ENCODE measurements around the gene GALNTL6. TPM values are rescaled to one million over a fixed set of nuclear protein-coding genes. Genes with fewer than 3 reads are reported as not detected.

The GALNTL6 gene
- total RNA-seq, 8 experiments from 2014 or later = 2.4 to 22.2 (median 14.2) TPM

- ATAC-seq (replicated peaks in 6 of 8) = no peak
- Histone ChIP-seq H3K4me1 (replicated peaks in 1 of 2) (no peaks in the 10 kb centered on the region), H3K27ac (no peak overlapping the region), H3K4me3 (no peak overlapping the region)
- 33 to 100% (median 81%) methylated on average over 1 of the region's 1 CpG; no CpG with 5 or more reads in 2 of the 10 experiments for WGBS, 10 experiments
- in situ Hi-C loops (cut with MboI; ENCODE audit: low pct_unique_long_range_greater_than_20kb in 2 of 9, low sequenced_read_pairs in 9 of 9, unreplicated experiment in 9 of 9) = no loop called here
Measured at GRCh38 chr4:172105918-172106317, 292.7 kb downstream of the GALNTL6 start.

- no peak overlapping the region for H3K4me3 ChIP-seq
- no peak for ATAC-seq (replicated peaks in 6 of 8)
- H3K27ac ChIP-seq = no peak overlapping the region
- in situ Hi-C loops (cut with MboI; ENCODE audit: low pct_unique_long_range_greater_than_20kb in 2 of 9, low sequenced_read_pairs in 9 of 9, unreplicated experiment in 9 of 9) = no loop called here
- no peaks in the 10 kb centered on the region for H3K4me1 ChIP-seq (replicated peaks in 1 of 2)
Measured at GRCh38 chr4:172109466-172109865, 296.3 kb downstream of the GALNTL6 start.

GRCh38 chr4:172124656-172125308 is 311.6 kb downstream of the GALNTL6 start:
- in situ Hi-C loops (cut with MboI; ENCODE audit: low pct_unique_long_range_greater_than_20kb in 2 of 9, low sequenced_read_pairs in 9 of 9, unreplicated experiment in 9 of 9) = no loop called here
- Histone ChIP-seq H3K4me3 (no peak overlapping the region), H3K4me1 (replicated peaks in 1 of 2) (no peaks in the 10 kb centered on the region), H3K27ac (no peak overlapping the region)
- no peak for ATAC-seq (replicated peaks in 6 of 8)
- 20 to 100% (median 100%) methylated on average over 1 of the region's 1 CpG for WGBS, 10 experiments

- ATAC-seq (replicated peaks in 6 of 8) = no peak
- H3K4me3 ChIP-seq = no peak overlapping the region
- in situ Hi-C loops (cut with MboI; ENCODE audit: low pct_unique_long_range_greater_than_20kb in 2 of 9, low sequenced_read_pairs in 9 of 9, unreplicated experiment in 9 of 9) = no loop called here
- no peaks in the 10 kb centered on the region for H3K4me1 ChIP-seq (replicated peaks in 1 of 2)
- H3K27ac ChIP-seq = no peak overlapping the region
Measured at GRCh38 chr4:172125443-172125842, 312.2 kb downstream of the GALNTL6 start.

GRCh38 chr4:172127168-172127567 is 314.0 kb downstream of the GALNTL6 start:
- 93 to 100% (median 100%) methylated on average over 1 to 4 of the region's 4 CpGs; no CpG with 5 or more reads in 6 of the 10 experiments for whole genome bisulfite sequencing, 10 experiments
- Histone ChIP-seq H3K4me1 (replicated peaks in 1 of 2) (no peaks in the 10 kb centered on the region), H3K4me3 (no peak overlapping the region), H3K27ac (no peak overlapping the region)
- no peak for ATAC-seq (replicated peaks in 6 of 8)
- in situ Hi-C loops (cut with MboI; ENCODE audit: low pct_unique_long_range_greater_than_20kb in 2 of 9, low sequenced_read_pairs in 9 of 9, unreplicated experiment in 9 of 9) = no loop called here

GRCh38 chr4:172129593-172129992 is 316.4 kb downstream of the GALNTL6 start:
- in situ Hi-C loops (cut with MboI; ENCODE audit: low pct_unique_long_range_greater_than_20kb in 2 of 9, low sequenced_read_pairs in 9 of 9, unreplicated experiment in 9 of 9) = no loop called here
- Histone ChIP-seq H3K4me1 (replicated peaks in 1 of 2) (no peaks in the 10 kb centered on the region), H3K27ac (no peak overlapping the region), H3K4me3 (no peak overlapping the region)
- 0 to 100% (median 79%) methylated on average over 1 of the region's 1 CpG; no CpG with 5 or more reads in 2 of the 10 experiments for WGBS, 10 experiments
- no peak for ATAC-seq (replicated peaks in 6 of 8)

- H3K4me1 ChIP-seq (replicated peaks in 1 of 2) = no peaks in the 10 kb centered on the region
- ATAC-seq (replicated peaks in 6 of 8) = no peak
- 0 to 100% (median 92%) methylated on average over 1 to 2 of the region's 2 CpGs for WGBS, 10 experiments
- H3K4me3 ChIP-seq = no peak overlapping the region
- in situ Hi-C loops (cut with MboI; ENCODE audit: low pct_unique_long_range_greater_than_20kb in 2 of 9, low sequenced_read_pairs in 9 of 9, unreplicated experiment in 9 of 9) = no loop called here
- no peak overlapping the region for H3K27ac ChIP-seq
Measured at GRCh38 chr4:172134521-172134920, 321.3 kb downstream of the GALNTL6 start.

- WGBS, 10 experiments = 45 to 100% (median 76%) methylated on average over 1 to 2 of the region's 2 CpGs; no CpG with 5 or more reads in 2 of the 10 experiments
- ATAC-seq (replicated peaks in 6 of 8) = no peak
Measured at GRCh38 chr4:172141025-172141424, 327.8 kb downstream of the GALNTL6 start.

GRCh38 chr4:172142281-172142741 is 329.1 kb downstream of the GALNTL6 start:
- in situ Hi-C loops (cut with MboI; ENCODE audit: low pct_unique_long_range_greater_than_20kb in 2 of 9, low sequenced_read_pairs in 9 of 9, unreplicated experiment in 9 of 9) = no loop called here
- Histone ChIP-seq H3K4me1 (replicated peaks in 1 of 2) (peaks cover 0 to 6% of the 10 kb centered on the region in 2 donors), H3K27ac (no peak overlapping the region), H3K4me3 (no peak overlapping the region)
- WGBS, 10 experiments = 0 to 100% (median 69%) methylated on average over 1 to 2 of the region's 2 CpGs; no CpG with 5 or more reads in 1 of the 10 experiments
- peak in 2 of 8 experiments; percentile 20 to 45 for ATAC-seq (replicated peaks in 6 of 8)

More at GRCh38 chr4:172141025-172141424, 327.8 kb downstream of the GALNTL6 start:
- Histone ChIP-seq H3K27ac (no peak overlapping the region), H3K4me1 (replicated peaks in 1 of 2) (peaks cover 0 to 6% of the 10 kb centered on the region in 2 donors), H3K4me3 (no peak overlapping the region)
- in situ Hi-C loops (cut with MboI; ENCODE audit: low pct_unique_long_range_greater_than_20kb in 2 of 9, low sequenced_read_pairs in 9 of 9, unreplicated experiment in 9 of 9) = no loop called here

- in situ Hi-C loops (cut with MboI; ENCODE audit: low pct_unique_long_range_greater_than_20kb in 2 of 9, low sequenced_read_pairs in 9 of 9, unreplicated experiment in 9 of 9) = no loop called here
- H3K4me3 ChIP-seq = no peak overlapping the region
- peaks cover 0 to 15% of the 10 kb centered on the region in 2 donors for H3K4me1 ChIP-seq (replicated peaks in 1 of 2)
- WGBS, 10 experiments = 48 to 100% (median 85%) methylated on average over 2 to 3 of the region's 3 CpGs
- H3K27ac ChIP-seq = no peak overlapping the region
- no peak for ATAC-seq (replicated peaks in 6 of 8)
Measured at GRCh38 chr4:172143605-172144314, 330.6 kb downstream of the GALNTL6 start.

GRCh38 chr4:172147687-172148086 is 334.5 kb downstream of the GALNTL6 start:
- Histone ChIP-seq H3K27ac (no peak overlapping the region), H3K4me3 (no peak overlapping the region), H3K4me1 (replicated peaks in 1 of 2) (peaks cover 0 to 13% of the 10 kb centered on the region in 2 donors)
- WGBS, 10 experiments = 20 to 100% (median 88%) methylated on average over 1 to 2 of the region's 2 CpGs; no CpG with 5 or more reads in 1 of the 10 experiments
- ATAC-seq (replicated peaks in 6 of 8) = peak in 1 of 8 experiments; percentile 60
- in situ Hi-C loops (cut with MboI; ENCODE audit: low pct_unique_long_range_greater_than_20kb in 2 of 9, low sequenced_read_pairs in 9 of 9, unreplicated experiment in 9 of 9) = no loop called here

- in situ Hi-C loops (cut with MboI; ENCODE audit: low pct_unique_long_range_greater_than_20kb in 2 of 9, low sequenced_read_pairs in 9 of 9, unreplicated experiment in 9 of 9) = no loop called here
- ATAC-seq (replicated peaks in 6 of 8) = no peak
- H3K27ac ChIP-seq = no peak overlapping the region
- WGBS, 10 experiments = 43 to 100% (median 80%) methylated on average over 1 to 5 of the region's 5 CpGs; no CpG with 5 or more reads in 3 of the 10 experiments
- H3K4me1 ChIP-seq (replicated peaks in 1 of 2) = peaks cover 2 to 19% of the 10 kb centered on the region in 2 donors
- H3K4me3 ChIP-seq = no peak overlapping the region
Measured at GRCh38 chr4:172149329-172149728, 336.1 kb downstream of the GALNTL6 start.

- ATAC-seq (replicated peaks in 6 of 8) = peak in 1 of 8 experiments; percentile 43
- 20 to 94% (median 69%) methylated on average over 1 to 3 of the region's 3 CpGs for WGBS, 10 experiments
- H3K4me1 ChIP-seq (replicated peaks in 1 of 2) = peaks cover 2 to 19% of the 10 kb centered on the region in 2 donors
- no peak overlapping the region for H3K27ac ChIP-seq
- in situ Hi-C loops (cut with MboI; ENCODE audit: low pct_unique_long_range_greater_than_20kb in 2 of 9, low sequenced_read_pairs in 9 of 9, unreplicated experiment in 9 of 9) = no loop called here
- H3K4me3 ChIP-seq = no peak overlapping the region
Measured at GRCh38 chr4:172152284-172152683, 339.1 kb downstream of the GALNTL6 start.

Measured in motor neuron (in vitro differentiated cells).